GM19239 (cell line): ENCODE results near the gene FZD10.

Experiments used
- DNase-seq: peaks from one replicate; pipeline ENCODE4 v3.0.0; 2011; ENCODE audit warnings: low spot score; ENCODE audit not compliant: insufficient read length
- FAIRE-seq: peaks from 2 replicates; lab custom pipeline; 2011; peaks lifted over from hg19 to GRCh38; lab: Jason Lieb, UNC

The FZD10 gene

GRCh38 chr12:130152386-130152785 lies 9.9 kb upstream of the FZD10 start:
- DNase-seq = no peak
- FAIRE-seq = no peak

GRCh38 chr12:130153803-130154202 lies 8.5 kb upstream of the FZD10 start:
- FAIRE-seq (no peak), DNase-seq (no peak)

GRCh38 chr12:130154276-130155070 lies 7.8 kb upstream of the FZD10 start:
- DNase-seq (no peak), FAIRE-seq (no peak)

- DNase-seq = no peak
- FAIRE-seq = no peak
These were observed 6.7 kb upstream of the FZD10 start for GRCh38 chr12:130155416-130156073.

GRCh38 chr12:130156652-130157275 lies 5.5 kb upstream of the FZD10 start:
- no peak for FAIRE-seq

GRCh38 chr12:130157998-130158753 lies 4.1 kb upstream of the FZD10 start:
- FAIRE-seq (no peak), DNase-seq (no peak)

More at GRCh38 chr12:130156652-130157275, 5.5 kb upstream of the FZD10 start:
- no peak for DNase-seq

GRCh38 chr12:130158754-130159059 lies 3.6 kb upstream of the FZD10 start:
- FAIRE-seq = no peak
- DNase-seq = no peak

- no peak for DNase-seq
- no peak for FAIRE-seq
These were observed 2.0 kb upstream of the FZD10 start for GRCh38 chr12:130160306-130160705.

- no peak for FAIRE-seq
- no peak for DNase-seq
These were observed 1.5 kb upstream of the FZD10 start for GRCh38 chr12:130160711-130161231.

- DNase-seq (no peak), FAIRE-seq (no peak)
These were observed 712 bp upstream of the FZD10 start for GRCh38 chr12:130161261-130162243.

- no peak for DNase-seq
These were observed 639 bp downstream of the FZD10 start for GRCh38 chr12:130162745-130163460.

GRCh38 chr12:130163461-130164215 lies 1.4 kb downstream of the FZD10 start:
- no peak for FAIRE-seq
- no peak for DNase-seq

More at GRCh38 chr12:130162745-130163460, 639 bp downstream of the FZD10 start:
- no peak for FAIRE-seq

- FAIRE-seq (no peak), DNase-seq (no peak)
These were observed 1.9 kb downstream of the FZD10 start for GRCh38 chr12:130164216-130164542.

GRCh38 chr12:130164936-130165335 lies 2.7 kb downstream of the FZD10 start:
- no peak for FAIRE-seq
- no peak for DNase-seq

GRCh38 chr12:130166306-130166705 lies 4.0 kb downstream of the FZD10 start:
- DNase-seq (no peak), FAIRE-seq (no peak)

- DNase-seq (no peak), FAIRE-seq (no peak)
These were observed 5.3 kb downstream of the FZD10 start for GRCh38 chr12:130167537-130167936.

GRCh38 chr12:130169256-130169655 lies 7.0 kb downstream of the FZD10 start:
- DNase-seq (no peak), FAIRE-seq (no peak)

- FAIRE-seq = no peak
- DNase-seq = no peak
These were observed 7.7 kb downstream of the FZD10 start for GRCh38 chr12:130169924-130170323.
